IMR-90 (cell line): ENCODE measurements around the gene SLC22A12. TPM values are rescaled to one million over a fixed set of nuclear protein-coding genes. Genes with fewer than 3 reads are reported as not detected.

Experiments
- ATAC-seq: fragments of 200-7000 bp; cut with Tn5 transposase; 2 replicates; pipeline ENCODE4 v1.9.1; 2020; ENCODE audit warnings: low read depth, mild to moderate bottlenecking, moderate library complexity
- BruUV-seq: library from RNA; stranded (reverse); fragments of 400-500 nt; replicated peaks from 2 replicates; lab custom pipeline; 2021; lab: Mats Ljungman, UMichigan
- CTCF ChIA-PET: fragments of 300-600 bp; formaldehyde crosslinking; extraction: SDS; loops from one replicate; lab custom pipeline; 2021; ENCODE audit warnings: antibody characterized with exemption; lab: Yijun Ruan, JAX
- POLR2A ChIA-PET: fragments of 300-600 bp; sonication (Branson Sonifier 250); formaldehyde crosslinking; loops from one replicate; lab custom pipeline; 2022; ENCODE audit warnings: antibody characterized with exemption; ENCODE audit not compliant: unreplicated experiment; lab: Charles Lee
- DNase-seq: peaks from one replicate; pipeline ENCODE4 v3.0.0; 2013
- H2AFZ ChIP-seq: replicated peaks from 2 replicates; pipeline ENCODE3; 2013; ENCODE audit warnings: low read length, mild to moderate bottlenecking; ENCODE audit not compliant: poor library complexity
- H2AK5ac ChIP-seq: 2 replicates; pipeline ENCODE4 v1.6.1; 2013; ENCODE audit warnings: low read depth, low read length, inconsistent platforms
- H2AK9ac ChIP-seq: replicated peaks from 2 replicates; pipeline ENCODE3; 2013; ENCODE audit warnings: mild to moderate bottlenecking, low read depth, low read length, moderate library complexity; ENCODE audit not compliant: poor library complexity
- H2BK120ac ChIP-seq: 2 replicates; pipeline ENCODE4 v1.6.1; 2013; ENCODE audit warnings: low read depth, low read length, inconsistent platforms
- H2BK15ac ChIP-seq: 3 replicates; pipeline ENCODE4 v1.6.1; 2013; ENCODE audit warnings: low read depth, low read length, inconsistent platforms
- H2BK20ac ChIP-seq: 2 replicates; pipeline ENCODE4 v1.6.1; 2013; ENCODE audit warnings: low read depth, mild to moderate bottlenecking, inconsistent platforms, low read length, moderate library complexity
- H2BK5ac ChIP-seq: 2 replicates; pipeline ENCODE4 v1.6.1; 2013; ENCODE audit warnings: mild to moderate bottlenecking, low read depth, low read length, inconsistent platforms; ENCODE audit not compliant: poor library complexity, severe bottlenecking
- H3K14ac ChIP-seq: replicated peaks from 2 replicates; pipeline ENCODE4 v1.6.1; 2013; ENCODE audit warnings: low read depth, low read length, inconsistent platforms
- H3K18ac ChIP-seq: 2 replicates; pipeline ENCODE4 v1.6.1; 2013; ENCODE audit warnings: low read depth, low read length, control low read depth
- H3K23ac ChIP-seq: 2 replicates; pipeline ENCODE4 v1.6.1; 2013; ENCODE audit warnings: low read depth, low read length, inconsistent platforms
- H3K27ac ChIP-seq: 2 replicates; pipeline ENCODE4 v1.5.1; 2013; ENCODE audit warnings: mild to moderate bottlenecking, control low read depth, low read length; ENCODE audit not compliant: insufficient read depth
- H3K27me3 ChIP-seq: 2 replicates; pipeline ENCODE4 v1.6.1; 2013; ENCODE audit warnings: low read length; ENCODE audit not compliant: control insufficient read depth, insufficient read depth
- H3K36me3 ChIP-seq: 2 replicates; pipeline ENCODE4 v1.6.1; 2013; ENCODE audit warnings: low read length, mixed read lengths; ENCODE audit not compliant: control insufficient read depth, insufficient read depth
- H3K4ac ChIP-seq: 2 replicates; pipeline ENCODE4 v1.6.1; 2013; ENCODE audit warnings: low read depth, low read length, inconsistent platforms
- H3K4me1 ChIP-seq: 2 replicates; pipeline ENCODE4 v1.6.1; 2013; ENCODE audit warnings: low read length, mixed read lengths; ENCODE audit not compliant: control insufficient read depth, insufficient read depth
- H3K4me2 ChIP-seq: 2 replicates; pipeline ENCODE4 v1.6.1; 2013; ENCODE audit warnings: low read depth, mild to moderate bottlenecking, control low read depth, low read length, moderate library complexity
- H3K4me3 ChIP-seq: 2 replicates; pipeline ENCODE4 v1.5.1; 2013; ENCODE audit warnings: low read depth, mild to moderate bottlenecking, control low read depth, low read length, moderate library complexity; ENCODE audit not compliant: insufficient read depth
- H3K56ac ChIP-seq: 2 replicates; pipeline ENCODE4 v1.6.1; 2013; ENCODE audit warnings: low read length, inconsistent platforms; ENCODE audit not compliant: insufficient read depth; ENCODE audit errors: extremely low read depth
- H3K79me1 ChIP-seq, 2 experiments: 2 replicates each; pipeline ENCODE4 v1.6.1; 2013; ENCODE audit warnings: low read length in 2 of 2, inconsistent platforms in 1 of 2, low read depth in 1 of 2
- H3K9ac ChIP-seq: 2 replicates; pipeline ENCODE4 v1.6.1; 2013; ENCODE audit warnings: low read depth, low read length, control low read depth
- H3K9me1 ChIP-seq: 2 replicates; pipeline ENCODE4 v1.6.1; 2013; ENCODE audit warnings: low read length, inconsistent platforms; ENCODE audit not compliant: insufficient read depth
- H3K9me3 ChIP-seq: 2 replicates; pipeline ENCODE4 v1.6.1; 2013; ENCODE audit warnings: low read length; ENCODE audit not compliant: control insufficient read depth, insufficient read depth
- H4K20me1 ChIP-seq: 2 replicates; pipeline ENCODE4 v1.6.1; 2013; ENCODE audit warnings: low read length, inconsistent platforms; ENCODE audit not compliant: insufficient read depth
- H4K5ac ChIP-seq: 2 replicates; pipeline ENCODE4 v1.6.1; 2013; ENCODE audit warnings: mild to moderate bottlenecking, low read depth, low read length, control low read depth
- H4K8ac ChIP-seq, 2 experiments: 2 replicates each; pipeline ENCODE4 v1.6.1; 2013; ENCODE audit warnings: low read depth in 2 of 2, low read length in 2 of 2, control low read depth in 1 of 2, inconsistent platforms in 1 of 2
- H4K91ac ChIP-seq: 2 replicates; pipeline ENCODE4 v1.6.1; 2013; ENCODE audit warnings: low read depth, low read length, inconsistent platforms; ENCODE audit not compliant: insufficient read depth
- CEBPB ChIP-seq: IDR thresholded peaks from 2 replicates; pipeline ENCODE4 v1.6.1; 2012; ENCODE audit warnings: low read depth, low read length, improper control_type of control experiment
- CHD1 ChIP-seq: IDR thresholded peaks from 2 replicates; pipeline ENCODE4 v1.6.1; 2012; ENCODE audit warnings: low read depth, low read length, improper control_type of control experiment
- NFE2L2 ChIP-seq: fragments of 150-350 bp; IDR thresholded peaks from 2 replicates; pipeline ENCODE4 v1.6.1; 2016; ENCODE audit warnings: low read depth, mild to moderate bottlenecking, low read length
- RAD21 ChIP-seq: IDR thresholded peaks from 2 replicates; pipeline ENCODE4 v1.6.1; 2012; ENCODE audit warnings: low read length, improper control_type of control experiment
- RCOR1 ChIP-seq: IDR thresholded peaks from 2 replicates; pipeline ENCODE4 v1.6.1; 2012; ENCODE audit warnings: mild to moderate bottlenecking, low read length, improper control_type of control experiment; ENCODE audit not compliant: insufficient replicate concordance
- SMC3 ChIP-seq: fragments of 150-350 bp; IDR thresholded peaks from 2 replicates; pipeline ENCODE4 v1.6.1; 2016; ENCODE audit warnings: low read depth, mild to moderate bottlenecking, antibody characterized with exemption, low read length, moderate library complexity
- WGBS, 2 experiments: methylation state at CpG; one replicate each; pipeline versions ENCODE4 v1.1.5 to v1.1.7; 2013; ENCODE audit warnings: missing lambda C conversion rate in 2 of 2; ENCODE audit not compliant: insufficient read length in 1 of 2; ENCODE audit errors: extremely low coverage in 2 of 2; 5-methylcytosine and 5-hydroxymethylcytosine counted together
- dilution Hi-C: fragments of 300-500 bp; cut with HindIII; formaldehyde crosslinking; loops from one replicate; pipeline ENCODE4 v1.14.3; 2018; ENCODE audit warnings: low sequenced_read_pairs; ENCODE audit not compliant: unreplicated experiment
- in situ Hi-C: fragments of 300-500 bp; cut with MboI; formaldehyde crosslinking; loops from 3 replicates; pipeline ENCODE4 v1.14.3; 2019; ENCODE audit warnings: low sequenced_read_pairs, inconsistent platforms, mixed read lengths
- intact Hi-C: fragments of 100-400 bp; cut with micrococcal nuclease; formaldehyde crosslinking; loops from 2 replicates; pipeline ENCODE4 v1.10.0; 2022
- polyA plus RNA-seq, 3 experiments: library from polyadenylated mRNA; depleted of rRNA; stranded (reverse); fragments of >200 nt; gene quantifications; 2 replicates each; pipeline ENCODE4 v1.2.3, GENCODE V29; 2012; ENCODE audit warnings: low replicate concordance in 1 of 3
- total RNA-seq: library from RNA; depleted of rRNA; stranded (reverse); fragments of >200 nt; gene quantifications from 2 replicates; pipeline ENCODE4 v1.2.3, GENCODE V29; 2012

The SLC22A12 gene
- total and polyA plus RNA-seq, 2 of the 4 experiments (the other 2 are of a cell fraction), result not detected

DNA sequence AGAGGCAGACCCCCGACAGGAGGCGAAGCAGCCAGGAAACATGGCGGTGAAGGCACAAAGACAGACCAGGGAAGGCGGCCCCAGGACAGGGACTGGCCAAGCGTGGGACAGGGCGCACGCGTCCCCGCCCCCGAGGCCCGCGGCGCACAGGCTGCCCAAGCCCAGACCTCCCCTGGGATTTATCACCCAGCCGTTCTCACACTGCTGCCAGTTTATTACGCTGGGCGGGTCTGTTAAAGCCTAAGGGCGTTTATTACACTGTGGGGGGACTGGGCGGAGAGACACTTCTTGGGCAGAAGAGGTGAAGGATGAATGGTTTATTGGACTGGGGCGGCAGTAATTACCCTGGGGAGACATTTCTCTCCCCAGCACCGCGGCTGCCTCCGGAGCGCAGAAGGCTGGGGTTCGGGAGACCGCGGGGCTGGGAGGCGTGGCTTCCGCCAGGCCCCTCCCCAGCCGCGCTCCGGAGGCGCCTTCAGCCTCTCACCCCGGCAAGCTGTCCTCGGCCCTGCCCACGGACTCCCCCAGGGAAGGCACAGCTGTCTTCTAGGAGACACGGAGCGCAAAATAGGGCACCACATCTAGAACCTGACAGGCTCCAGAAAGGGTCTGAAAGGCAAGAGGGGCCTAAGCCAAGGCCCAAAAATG is 47.1 kb downstream of the SLC22A12 start:
- H4K20me1 ChIP-seq, result no peaks in the 10 kb centered on the region
- no peaks in the 10 kb centered on the region for H3K4me1 ChIP-seq
- ChIA-PET CTCF (no interaction called here), POLR2A (no interaction called here)
- 2% methylated on average over 14 of the region's 37 CpGs; no CpG with 5 or more reads in 1 of the 2 experiments for WGBS, 2 experiments
- H3K27ac ChIP-seq, result no peak overlapping the region
- no peak overlapping the region for H4K8ac ChIP-seq
- no peaks in the 10 kb centered on the region for H3K36me3 ChIP-seq
- no peak overlapping the region for H2AK5ac ChIP-seq
- H3K56ac ChIP-seq, result no peak overlapping the region
- no peak overlapping the region for H3K4ac ChIP-seq
- no peak overlapping the region for H3K9ac ChIP-seq
- H3K27me3 ChIP-seq, result peaks cover 88% of the 10 kb centered on the region
- no TSS peak for BruUV-seq
- no peak overlapping the region for H2BK20ac ChIP-seq
- H2BK5ac ChIP-seq, result no peak overlapping the region
- no peaks in the 10 kb centered on the region for H3K9me1 ChIP-seq
- no peak overlapping the region for H3K4me3 ChIP-seq
- H2AFZ ChIP-seq, result peak overlapping the region; percentile 63
- intact Hi-C loops, result no loop called here
- H3K23ac ChIP-seq, result no peak overlapping the region
- H2AK9ac ChIP-seq, result no peak overlapping the region
- H2BK120ac ChIP-seq, result no peak overlapping the region
- in situ Hi-C loops, result no loop called here
- no peak overlapping the region for H3K4me2 ChIP-seq
- H2BK15ac ChIP-seq, result no peak overlapping the region
- TF ChIP-seq RAD21 (no peak), CEBPB (no peak), NFE2L2 (no peak), RCOR1 (no peak), SMC3 (no peak), CHD1 (no peak)
- no peak overlapping the region for H3K18ac ChIP-seq
- H4K5ac ChIP-seq, result no peak overlapping the region
- H4K91ac ChIP-seq, result no peak overlapping the region
- ATAC-seq, result peak; percentile 11; the same call in 1 of the 2 replicates
- H3K9me3 ChIP-seq, result peaks cover 5% of the 10 kb centered on the region; the same call in 1 of the 2 replicates
- H3K79me1 ChIP-seq, result no peaks in the 10 kb centered on the region
- no peak overlapping the region for H3K14ac ChIP-seq
- DNase-seq, result no peak
- dilution Hi-C loops, result no loop called here
